H9 (cell line): ENCODE measurements around the gene ADAMTSL3. TPM values are rescaled to one million over a fixed set of nuclear protein-coding genes. Genes with fewer than 3 reads are reported as not detected.

ENCODE experiments used
- DNase-seq: peaks from one replicate; pipeline ENCODE4 v3.0.0-alpha.2; 2017
- H2AFZ ChIP-seq: one replicate; pipeline ENCODE4 v1.6.1; 2013; ENCODE audit warnings: mild to moderate bottlenecking, low read length, control low read depth, moderate library complexity
- H2AK5ac ChIP-seq: 2 replicates; pipeline ENCODE4 v1.6.1; 2013; ENCODE audit warnings: low read length, control low read depth, mixed read lengths; ENCODE audit not compliant: insufficient read length
- H2BK120ac ChIP-seq: one replicate; pipeline ENCODE4 v1.6.1; 2013; ENCODE audit warnings: low read depth, mild to moderate bottlenecking, low read length, control low read depth, inconsistent platforms; ENCODE audit not compliant: poor library complexity, severe bottlenecking
- H2BK12ac ChIP-seq: 2 replicates; pipeline ENCODE4 v1.6.1; 2013; ENCODE audit warnings: low read length, control low read depth, mixed read lengths, low read depth; ENCODE audit not compliant: insufficient read length
- H2BK15ac ChIP-seq: 2 replicates; pipeline ENCODE4 v1.6.1; 2013; ENCODE audit warnings: low read depth, low read length, control low read depth
- H2BK20ac ChIP-seq: one replicate; pipeline ENCODE4 v1.6.1; 2013; ENCODE audit warnings: low read depth, mild to moderate bottlenecking, low read length, control low read depth, inconsistent platforms; ENCODE audit not compliant: poor library complexity, severe bottlenecking
- H2BK5ac ChIP-seq: 2 replicates; pipeline ENCODE4 v1.6.1; 2013; ENCODE audit warnings: low read length, control low read depth, mixed read lengths; ENCODE audit not compliant: insufficient read length
- H3K14ac ChIP-seq: 2 replicates; pipeline ENCODE4 v1.6.1; 2013; ENCODE audit warnings: low read length, control low read depth; ENCODE audit not compliant: insufficient read depth
- H3K18ac ChIP-seq: 2 replicates; pipeline ENCODE4 v1.6.1; 2013; ENCODE audit warnings: low read depth, mild to moderate bottlenecking, mixed read lengths, low read length, control low read depth; ENCODE audit not compliant: insufficient read length
- H3K23ac ChIP-seq: 2 replicates; pipeline ENCODE4 v1.6.1; 2013; ENCODE audit warnings: low read length, control low read depth, mixed read lengths, low read depth; ENCODE audit not compliant: insufficient read length
- H3K23me2 ChIP-seq: 2 replicates; pipeline ENCODE4 v1.6.1; 2013; ENCODE audit warnings: low read depth, mild to moderate bottlenecking, mixed read lengths, low read length, control low read depth; ENCODE audit not compliant: insufficient read length, poor library complexity, severe bottlenecking
- H3K27ac ChIP-seq: 2 replicates; pipeline ENCODE4 v1.5.1; 2013; ENCODE audit warnings: low read length, control low read depth, mixed read lengths, low read depth; ENCODE audit not compliant: insufficient read length
- H3K27me3 ChIP-seq: 2 replicates; pipeline ENCODE4 v1.6.1; 2013; ENCODE audit warnings: low read length, control low read depth, inconsistent platforms; ENCODE audit not compliant: insufficient read depth
- H3K4ac ChIP-seq: 2 replicates; pipeline ENCODE4 v1.6.1; 2013; ENCODE audit warnings: low read depth, mild to moderate bottlenecking, control low read depth, inconsistent platforms, low read length, moderate library complexity
- H3K4me1 ChIP-seq: 2 replicates; pipeline ENCODE4 v1.6.1; 2013; ENCODE audit warnings: low read length, control low read depth, inconsistent platforms; ENCODE audit not compliant: insufficient read depth
- H3K4me2 ChIP-seq: 2 replicates; pipeline ENCODE4 v1.6.1; 2013; ENCODE audit warnings: low read length, control low read depth, mixed read lengths; ENCODE audit not compliant: insufficient read length, insufficient read depth
- H3K56ac ChIP-seq: 2 replicates; pipeline ENCODE4 v1.6.1; 2013; ENCODE audit warnings: low read depth, mild to moderate bottlenecking, mixed read lengths, low read length, control low read depth; ENCODE audit not compliant: insufficient read length
- H3K79me1 ChIP-seq: 2 replicates; pipeline ENCODE4 v1.6.1; 2013; ENCODE audit warnings: low read depth, mild to moderate bottlenecking, moderate library complexity, low read length, control low read depth, inconsistent platforms; ENCODE audit not compliant: insufficient read depth, poor library complexity, severe bottlenecking
- H3K79me2 ChIP-seq: 2 replicates; pipeline ENCODE4 v1.6.1; 2013; ENCODE audit warnings: low read length, control low read depth, inconsistent platforms; ENCODE audit not compliant: insufficient read depth
- H3K9ac ChIP-seq: 2 replicates; pipeline ENCODE4 v1.6.1; 2013; ENCODE audit warnings: low read length, control low read depth, mixed read lengths; ENCODE audit not compliant: insufficient read length; ENCODE audit errors: extremely low read depth
- H3K9me3 ChIP-seq: one replicate; pipeline ENCODE4 v1.6.1; 2013; ENCODE audit warnings: low read depth, low read length, inconsistent platforms; ENCODE audit not compliant: control insufficient read depth
- H3T11ph ChIP-seq: one replicate; pipeline ENCODE4 v1.6.1; 2013; ENCODE audit warnings: mild to moderate bottlenecking, low read length, control low read depth, inconsistent platforms
- H4K20me1 ChIP-seq: one replicate; pipeline ENCODE4 v1.6.1; 2013; ENCODE audit not compliant: control insufficient read depth, insufficient read length, insufficient read depth
- H4K5ac ChIP-seq: 2 replicates; pipeline ENCODE4 v1.6.1; 2013; ENCODE audit warnings: low read depth, mild to moderate bottlenecking, mixed read lengths, low read length, control low read depth; ENCODE audit not compliant: insufficient read length
- H4K8ac ChIP-seq: replicated peaks from 2 replicates; pipeline ENCODE4 v1.6.1; 2013; ENCODE audit warnings: low read length, control low read depth, mixed read lengths, low read depth; ENCODE audit not compliant: insufficient read length
- H4K91ac ChIP-seq: 2 replicates; pipeline ENCODE4 v1.6.1; 2013; ENCODE audit warnings: low read depth, mild to moderate bottlenecking, moderate library complexity, mixed read lengths, low read length, control low read depth; ENCODE audit not compliant: insufficient read length
- H3K27ac Mint-ChIP-seq, 3 experiments: 2 replicates in 2 of 3; 3 replicates in 1 of 3; pipeline ENCODE4 v1.8.0; 2020 to 2021; ENCODE audit warnings: mixed read lengths in 3 of 3, mild to moderate bottlenecking in 1 of 3, moderate library complexity in 1 of 3
- H3K27me3 Mint-ChIP-seq: 2 replicates; pipeline ENCODE4 v1.8.0; 2021; ENCODE audit warnings: low read depth, mild to moderate bottlenecking, moderate library complexity, mixed read lengths
- H3K36me3 Mint-ChIP-seq, 3 experiments: 2 replicates in 2 of 3; 3 replicates in 1 of 3; pipeline ENCODE4 v1.8.0; 2020 to 2021; ENCODE audit warnings: low read depth in 3 of 3, mixed read lengths in 3 of 3; ENCODE audit not compliant: insufficient read depth in 1 of 3
- H3K4me1 Mint-ChIP-seq, 2 experiments: 2 replicates each; pipeline ENCODE4 v1.8.0; 2020; ENCODE audit warnings: mixed read lengths in 2 of 2
- H3K4me3 Mint-ChIP-seq, 2 experiments: 2 replicates in 1 of 2; 3 replicates in 1 of 2; pipeline ENCODE4 v1.8.0; 2020 to 2021; ENCODE audit warnings: mild to moderate bottlenecking in 2 of 2, mixed read lengths in 2 of 2, moderate library complexity in 1 of 2
- H3K9me3 Mint-ChIP-seq, 2 experiments: 2 replicates in 1 of 2; 3 replicates in 1 of 2; pipeline ENCODE4 v1.8.0; 2020; ENCODE audit warnings: mild to moderate bottlenecking in 2 of 2, mixed read lengths in 2 of 2, moderate library complexity in 1 of 2
- CTCF ChIP-seq: fragments of 200-600 bp; sonication (generic); conservative IDR thresholded peaks from 3 replicates; pipeline ENCODE4 v1.8.0; 2021; ENCODE audit warnings: antibody characterized with exemption, mild to moderate bottlenecking
- WGBS: extraction: QIAGEN DNeasy Blood & Tissue Kit; methylation state at CpG from one replicate; pipeline ENCODE4 v1.1.7; 2013; ENCODE audit warnings: missing lambda C conversion rate, low lambda C conversion rate, mixed read lengths; ENCODE audit not compliant: insufficient read length; ENCODE audit errors: extremely low coverage; 5-methylcytosine and 5-hydroxymethylcytosine counted together
- total RNA-seq: library from RNA; stranded (reverse); gene quantifications from 2 replicates; pipeline ENCODE4 v1.2.1, GENCODE V29; 2021

Gene ADAMTSL3
- total RNA-seq, 1 experiment from 2014 or later, result 0.39 TPM

GRCh38 chr15:83848315-83849050 is 194.6 kb downstream of the ADAMTSL3 start:
- Histone ChIP-seq H3K18ac (no peak overlapping the region), H3K9ac (no peak overlapping the region), H2AFZ (no peak overlapping the region), H3K79me2 (0 out of 2 replicates have a peak, but pooled peaks cover 2% of the 10 kb centered on the region), H3K4me1 (no peaks in the 10 kb centered on the region), H3K56ac (no peak overlapping the region), H3K4me2 (no peak overlapping the region), H2BK20ac (no peak overlapping the region), H3K23ac (no peak overlapping the region), H3K4ac (no peak overlapping the region), H2BK120ac (no peak overlapping the region), H2BK12ac (no peak overlapping the region), H3K27ac (no peak overlapping the region), H3K27me3 (no peaks in the 10 kb centered on the region), H4K5ac (no peak overlapping the region), H2BK5ac (no peak overlapping the region), H4K91ac (no peak overlapping the region), H3K79me1 (no peaks in the 10 kb centered on the region), H2BK15ac (no peak overlapping the region), H2AK5ac (no peak overlapping the region), H3K9me3 (no peaks in the 10 kb centered on the region), H4K20me1 (no peaks in the 10 kb centered on the region), H3K14ac (no peak overlapping the region), H3T11ph (no peak overlapping the region), H3K23me2 (no peaks in the 10 kb centered on the region), H4K8ac (no peak overlapping the region)
- H3K36me3 Mint-ChIP-seq, result no peaks in the 10 kb centered on the region
- H3K9me3 Mint-ChIP-seq, result no peaks in the 10 kb centered on the region
- no peaks in the 10 kb centered on the region for H3K27me3 Mint-ChIP-seq
- H3K4me3 Mint-ChIP-seq, result no peak overlapping the region
- no peak for TF ChIP-seq CTCF
- no peak for DNase-seq
- no peak overlapping the region for H3K27ac Mint-ChIP-seq
- WGBS, result no CpG with 5 or more reads among the region's 2 CpGs
- no peaks in the 10 kb centered on the region for H3K4me1 Mint-ChIP-seq
